Activated CD8-positive, alpha-beta T cell treated with anti-CD3 and anti-CD28 coated beads for 36 hours (primary cell): ENCODE data around the gene TOMM40. TPM values are rescaled to one million over a fixed set of nuclear protein-coding genes. Genes with fewer than 3 reads are reported as not detected.

Experiments used
- ATAC-seq: fragments of 200-7000 bp; cut with Tn5 transposase; one replicate; pipeline ENCODE4 v1.10.0; 2021; ENCODE audit warnings: mild to moderate bottlenecking, moderate library complexity
- CTCF ChIA-PET: fragments of 350-600 bp; sonication (Branson Sonifier 250); formaldehyde crosslinking; loops from one replicate; lab custom pipeline; 2021; ENCODE audit warnings: antibody characterized with exemption; lab: Charles Lee
- POLR2A ChIA-PET: fragments of 350-600 bp; sonication (Branson Sonifier 250); formaldehyde crosslinking; loops from one replicate; lab custom pipeline; 2021; ENCODE audit warnings: antibody characterized with exemption; lab: Charles Lee
- DNase-seq: peaks from one replicate; pipeline ENCODE4 v3.0.0-alpha.2; 2020
- H3K27ac Mint-ChIP-seq: one replicate; pipeline ENCODE4 v1.8.0; 2021; ENCODE audit warnings: mild to moderate bottlenecking, mixed read lengths
- H3K27me3 Mint-ChIP-seq: one replicate; pipeline ENCODE4 v1.8.0; 2021; ENCODE audit warnings: mixed read lengths
- H3K36me3 Mint-ChIP-seq: one replicate; pipeline ENCODE4 v1.8.0; 2021; ENCODE audit warnings: low read depth, mixed read lengths
- H3K4me1 Mint-ChIP-seq: one replicate; pipeline ENCODE4 v1.8.0; 2021; ENCODE audit warnings: low read depth, mixed read lengths
- H3K4me3 Mint-ChIP-seq: one replicate; pipeline ENCODE4 v1.8.0; 2021; ENCODE audit warnings: mild to moderate bottlenecking, moderate library complexity, mixed read lengths
- H3K9me3 Mint-ChIP-seq: one replicate; pipeline ENCODE4 v1.8.0; 2021; ENCODE audit warnings: mixed read lengths
- CTCF ChIP-seq: fragments of 200-600 bp; IDR thresholded peaks from one replicate; pipeline ENCODE4 v1.8.0; 2022; ENCODE audit warnings: antibody characterized with exemption, mild to moderate bottlenecking
- intact Hi-C: fragments of 100-400 bp; cut with micrococcal nuclease; formaldehyde crosslinking; loops from one replicate; pipeline ENCODE4 v1.10.0; 2022
- total RNA-seq, 2 experiments: library from RNA; stranded (reverse); gene quantifications; one replicate each; pipeline ENCODE4 v1.2.3, GENCODE V29; 2021

Gene TOMM40
- total RNA-seq, 2 experiments from 2014 or later: 134 to 138 TPM

- ChIA-PET CTCF (no interaction called here), POLR2A (no interaction called here)
- H3K36me3 Mint-ChIP-seq: no peaks in the 10 kb centered on the region
- H3K27me3 Mint-ChIP-seq: peaks cover 15% of the 10 kb centered on the region
- DNase-seq: no peak
- H3K4me3 Mint-ChIP-seq: no peak overlapping the region
- intact Hi-C loops: no loop called here
- no peak for ATAC-seq
- no peak overlapping the region for H3K27ac Mint-ChIP-seq
- H3K9me3 Mint-ChIP-seq: no peaks in the 10 kb centered on the region
- no peaks in the 10 kb centered on the region for H3K4me1 Mint-ChIP-seq
- TF ChIP-seq CTCF: no peak
These were observed 36.7 kb downstream of the TOMM40 start for GRCh38 chr19:44927746-44928145.

- ChIA-PET CTCF (no interaction called here), POLR2A (no interaction called here)
- no peak for ATAC-seq
- no peak for DNase-seq
- Mint-ChIP-seq H3K4me3 (no peak overlapping the region), H3K9me3 (no peaks in the 10 kb centered on the region), H3K4me1 (no peaks in the 10 kb centered on the region), H3K27me3 (peaks cover 15% of the 10 kb centered on the region), H3K36me3 (no peaks in the 10 kb centered on the region), H3K27ac (no peak overlapping the region)
- intact Hi-C loops: no loop called here
- no peak for TF ChIP-seq CTCF
These were observed 39.0 kb downstream of the TOMM40 start for GRCh38 chr19:44930088-44930487.

GRCh38 chr19:44931541-44931940 is 40.5 kb downstream of the TOMM40 start:
- peaks cover 3% of the 10 kb centered on the region for H3K27me3 Mint-ChIP-seq
- no peak overlapping the region for H3K27ac Mint-ChIP-seq
- no peaks in the 10 kb centered on the region for H3K9me3 Mint-ChIP-seq
- ChIA-PET CTCF (no interaction called here), POLR2A (no interaction called here)
- no peak for TF ChIP-seq CTCF
- ATAC-seq: no peak
- no peaks in the 10 kb centered on the region for H3K4me1 Mint-ChIP-seq
- no peaks in the 10 kb centered on the region for H3K36me3 Mint-ChIP-seq
- H3K4me3 Mint-ChIP-seq: no peak overlapping the region
- no peak for DNase-seq
- intact Hi-C loops: no loop called here

GRCh38 chr19:44939668-44940067 is 48.6 kb downstream of the TOMM40 start:
- H3K27me3 Mint-ChIP-seq: no peaks in the 10 kb centered on the region
- H3K4me3 Mint-ChIP-seq: no peak overlapping the region
- no peaks in the 10 kb centered on the region for H3K9me3 Mint-ChIP-seq
- DNase-seq (no peak), ATAC-seq (no peak)
- no peak for TF ChIP-seq CTCF
- H3K4me1 Mint-ChIP-seq: no peaks in the 10 kb centered on the region
- CTCF ChIA-PET: no interaction called here
- no peak overlapping the region for H3K27ac Mint-ChIP-seq
- intact Hi-C loops: no loop called here
- no peaks in the 10 kb centered on the region for H3K36me3 Mint-ChIP-seq
- POLR2A ChIA-PET: no interaction called here

- H3K27me3 Mint-ChIP-seq: no peaks in the 10 kb centered on the region
- no peaks in the 10 kb centered on the region for H3K9me3 Mint-ChIP-seq
- no peak within 1 kb of the TSS for H3K4me3 Mint-ChIP-seq
- no peak within 1 kb of the TSS for H3K27ac Mint-ChIP-seq
- H3K36me3 Mint-ChIP-seq: no peaks in the 10 kb centered on the region
- H3K4me1 Mint-ChIP-seq: no peaks in the 10 kb centered on the region
- CTCF ChIA-PET: no interaction called here
- POLR2A ChIA-PET: no interaction called here
- DNase-seq (no peak), ATAC-seq (no peak)
- intact Hi-C loops: no loop called here
- no peak for TF ChIP-seq CTCF
These were observed 51.1 kb downstream of the TOMM40 start, which contains the start of gene APOC4 for GRCh38 chr19:44942067-44942571. Gene APOC4 (plus strand): TSS chr19:44942237. CDS start chr19:44942278, 41 bp downstream.
